Activated gamma-delta T cell (primary cell): ENCODE data around the gene ARTN.

Experiments
- DNase-seq: peaks from one replicate; lab custom pipeline; 2025; lab: John Stamatoyannopoulos, UW

Gene ARTN

GRCh38 chr1:43985984-43986595 lies 52.5 kb downstream of the ARTN start:
- no peak for DNase-seq

GRCh38 chr1:43986712-43987111 lies 53.1 kb downstream of the ARTN start:
- no peak for DNase-seq
